ENCODE results near the gene OBI1.

GRCh38 chr13:78598966-78599644 lies 59.9 kb downstream of the OBI1 start:
- TF ChIP-seq, protein P1, sequence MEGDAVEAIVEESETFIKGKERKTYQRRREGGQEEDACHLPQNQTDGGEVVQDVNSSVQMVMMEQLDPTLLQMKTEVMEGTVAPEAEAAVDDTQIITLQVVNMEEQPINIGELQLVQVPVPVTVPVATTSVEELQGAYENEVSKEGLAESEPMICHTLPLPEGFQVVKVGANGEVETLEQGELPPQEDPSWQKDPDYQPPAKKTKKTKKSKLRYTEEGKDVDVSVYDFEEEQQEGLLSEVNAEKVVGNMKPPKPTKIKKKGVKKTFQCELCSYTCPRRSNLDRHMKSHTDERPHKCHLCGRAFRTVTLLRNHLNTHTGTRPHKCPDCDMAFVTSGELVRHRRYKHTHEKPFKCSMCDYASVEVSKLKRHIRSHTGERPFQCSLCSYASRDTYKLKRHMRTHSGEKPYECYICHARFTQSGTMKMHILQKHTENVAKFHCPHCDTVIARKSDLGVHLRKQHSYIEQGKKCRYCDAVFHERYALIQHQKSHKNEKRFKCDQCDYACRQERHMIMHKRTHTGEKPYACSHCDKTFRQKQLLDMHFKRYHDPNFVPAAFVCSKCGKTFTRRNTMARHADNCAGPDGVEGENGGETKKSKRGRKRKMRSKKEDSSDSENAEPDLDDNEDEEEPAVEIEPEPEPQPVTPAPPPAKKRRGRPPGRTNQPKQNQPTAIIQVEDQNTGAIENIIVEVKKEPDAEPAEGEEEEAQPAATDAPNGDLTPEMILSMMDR (IDR thresholded peaks at IDR 0.05) = no peak
- TF ChIP-seq POLR2A (IDR thresholded peaks at IDR 0.05) = no peak
